H1 (cell line): ENCODE measurements around the gene P2RX1.

Experiments
- CTCF ChIP-seq, 3 experiments: IDR thresholded peaks; 1 replicate in 2 of 3; 2 replicates in 1 of 3; pipeline versions ENCODE4 v1.5.1 to v1.6.1; 2011; ENCODE audit warnings: low read length in 3 of 3, mild to moderate bottlenecking in 3 of 3, inconsistent platforms in 2 of 3, low read depth in 1 of 3, moderate library complexity in 1 of 3; ENCODE audit not compliant: insufficient read depth in 1 of 3; ENCODE audit errors: control extremely low read depth in 1 of 3
- EZH2 ChIP-seq: fragments of 200-600 bp; sonication (generic); IDR thresholded peaks from 2 replicates; pipeline ENCODE4 v1.7.1; 2012; ENCODE audit warnings: low read depth, mild to moderate bottlenecking, moderate library complexity, low read length, inconsistent platforms; ENCODE audit not compliant: severe bottlenecking
- POLR2AphosphoS5 ChIP-seq: IDR thresholded peaks from 2 replicates; pipeline ENCODE4 v1.6.1; 2011; ENCODE audit warnings: low read depth, low read length
- POU5F1 ChIP-seq: IDR thresholded peaks from 2 replicates; pipeline ENCODE4 v1.6.1; 2011; ENCODE audit warnings: low read depth, mild to moderate bottlenecking, low read length, moderate library complexity

- TF ChIP-seq EZH2, result no peak
- no peak for TF ChIP-seq POU5F1
- no peak for TF ChIP-seq POLR2AphosphoS5
- TF ChIP-seq CTCF (IDR thresholded peaks at IDR 0.05; ENCODE audit: control extremely low read depth in 1 of 3, insufficient read depth in 1 of 3, low read depth in 1 of 3, low read length in 3 of 3), result no peak
Observed at GRCh38 chr17:3852561-3852960, 63.7 kb downstream of the P2RX1 start.
